Activated B cell treated with CpG ODN at 0.5 μM for 24 hours (primary cell): ENCODE results near the gene FARP1. TPM values are rescaled to one million over a fixed set of nuclear protein-coding genes. Genes with fewer than 3 reads are reported as not detected.

Experiments used
- ATAC-seq: fragments of 200-7000 bp; cut with Tn5 transposase; one replicate; pipeline ENCODE4 v1.10.0; 2021; ENCODE audit warnings: low read depth, mild to moderate bottlenecking, moderate library complexity
- CTCF ChIA-PET: fragments of 350-600 bp; sonication (Branson Sonifier 250); formaldehyde crosslinking; loops from one replicate; lab custom pipeline; 2021; ENCODE audit warnings: antibody characterized with exemption; lab: Charles Lee
- POLR2A ChIA-PET: fragments of 350-600 bp; sonication (Branson Sonifier 250); formaldehyde crosslinking; loops from one replicate; lab custom pipeline; 2021; ENCODE audit warnings: antibody characterized with exemption; lab: Charles Lee
- DNase-seq: peaks from one replicate; pipeline ENCODE4 v3.0.0; 2022
- H3K27ac Mint-ChIP-seq: one replicate; pipeline ENCODE4 v1.8.0; 2020; ENCODE audit warnings: mixed read lengths
- H3K27me3 Mint-ChIP-seq: one replicate; pipeline ENCODE4 v1.8.0; 2021; ENCODE audit warnings: mixed read lengths
- H3K36me3 Mint-ChIP-seq: one replicate; pipeline ENCODE4 v1.8.0; 2021; ENCODE audit warnings: low read depth, mixed read lengths
- H3K4me1 Mint-ChIP-seq: one replicate; pipeline ENCODE4 v1.8.0; 2021; ENCODE audit warnings: mixed read lengths
- H3K4me3 Mint-ChIP-seq: one replicate; pipeline ENCODE4 v1.8.0; 2020; ENCODE audit warnings: mild to moderate bottlenecking, mixed read lengths
- H3K9me3 Mint-ChIP-seq: one replicate; pipeline ENCODE4 v1.8.0; 2020; ENCODE audit warnings: mixed read lengths
- CTCF ChIP-seq: fragments of 200-600 bp; IDR thresholded peaks from one replicate; pipeline ENCODE4 v1.8.0; 2022; ENCODE audit warnings: antibody characterized with exemption, mild to moderate bottlenecking
- intact Hi-C: fragments of 100-400 bp; cut with micrococcal nuclease; formaldehyde crosslinking; loops from one replicate; pipeline ENCODE4 v1.15.1; 2024
- total RNA-seq: library from RNA; stranded (reverse); gene quantifications from 2 replicates; pipeline ENCODE4 v1.2.3, GENCODE V29; 2022

FARP1 gene
- total RNA-seq, 1 donor from 2014 or later: 2.1 TPM

GRCh38 chr13:98447130-98447529 lies 304.2 kb downstream of the FARP1 start:
- DNase-seq: no peak
- ChIA-PET POLR2A (interaction anchor here (3.0 kb wide), 1 partner anchor 206 kb away, joined by 10 read pairs; no protein-coding TSS in a partner anchor), CTCF (interaction anchor here (1.2 to 5.4 kb wide), 4 partner anchors 41 to 225 kb away, joined by 4 to 155 read pairs (median 28); no protein-coding TSS in a partner anchor)
- TF ChIP-seq CTCF: no peak
- ATAC-seq: no peak
- intact Hi-C loops: loop anchor here (5.0 kb wide), 1 partner anchor 40 kb away; no protein-coding TSS in a partner anchor
- no peaks in the 10 kb centered on the region for H3K9me3 Mint-ChIP-seq
- peaks cover 40% of the 10 kb centered on the region for H3K36me3 Mint-ChIP-seq
- H3K4me1 Mint-ChIP-seq: peaks cover 9% of the 10 kb centered on the region
- H3K27me3 Mint-ChIP-seq: no peaks in the 10 kb centered on the region
- no peak overlapping the region for H3K4me3 Mint-ChIP-seq
- no peak overlapping the region for H3K27ac Mint-ChIP-seq

- peaks cover 9% of the 10 kb centered on the region for H3K4me1 Mint-ChIP-seq
- CTCF ChIA-PET: interaction anchor here (1.2 to 5.4 kb wide), 3 partner anchors 52 to 224 kb away, joined by 4 to 155 read pairs (median 47); no protein-coding TSS in a partner anchor
- POLR2A ChIA-PET: no interaction called here
Observed at GRCh38 chr13:98447881-98448641, 305.2 kb downstream of the FARP1 start.

GRCh38 chr13:98448642-98448928 lies 305.7 kb downstream of the FARP1 start:
- DNase-seq: no peak
- intact Hi-C loops: loop anchor here (5.0 kb wide), 1 partner anchor 39 kb away; no protein-coding TSS in a partner anchor
- peaks cover 51% of the 10 kb centered on the region for H3K36me3 Mint-ChIP-seq
- H3K27ac Mint-ChIP-seq: peak overlapping the region; percentile 46
- CTCF ChIA-PET: interaction anchor here (4.4 to 5.4 kb wide), 2 partner anchors 204 to 224 kb away, joined by 47 to 155 read pairs; no protein-coding TSS in a partner anchor
- ATAC-seq: no peak
- no peaks in the 10 kb centered on the region for H3K9me3 Mint-ChIP-seq
- POLR2A ChIA-PET: no interaction called here
- H3K27me3 Mint-ChIP-seq: no peaks in the 10 kb centered on the region
- H3K4me3 Mint-ChIP-seq: no peak overlapping the region
- no peak for TF ChIP-seq CTCF
- peaks cover 9% of the 10 kb centered on the region for H3K4me1 Mint-ChIP-seq

More at GRCh38 chr13:98447881-98448641, 305.2 kb downstream of the FARP1 start:
- TF ChIP-seq CTCF: no peak
- H3K27me3 Mint-ChIP-seq: no peaks in the 10 kb centered on the region
- DNase-seq (no peak), ATAC-seq (no peak)
- peak overlapping the region; percentile 46 for H3K27ac Mint-ChIP-seq
- H3K36me3 Mint-ChIP-seq: peaks cover 48% of the 10 kb centered on the region
- no peak overlapping the region for H3K4me3 Mint-ChIP-seq
- intact Hi-C loops: loop anchor here (5.0 kb wide), 1 partner anchor 39 kb away; no protein-coding TSS in a partner anchor
- H3K9me3 Mint-ChIP-seq: no peaks in the 10 kb centered on the region

- no peak for TF ChIP-seq CTCF
- ATAC-seq (no peak), DNase-seq (no peak)
- no peaks in the 10 kb centered on the region for H3K27me3 Mint-ChIP-seq
- H3K9me3 Mint-ChIP-seq: no peaks in the 10 kb centered on the region
- peaks cover 57% of the 10 kb centered on the region for H3K36me3 Mint-ChIP-seq
- no peak overlapping the region for H3K27ac Mint-ChIP-seq
- no peak overlapping the region for H3K4me3 Mint-ChIP-seq
- intact Hi-C loops: loop anchor here (5.0 kb wide), 1 partner anchor 38 kb away; no protein-coding TSS in a partner anchor
- POLR2A ChIA-PET: interaction anchor here (0.6 kb wide), 1 partner anchor 178 kb away, joined by 3 read pairs; no protein-coding TSS in a partner anchor
- peaks cover 9% of the 10 kb centered on the region for H3K4me1 Mint-ChIP-seq
- CTCF ChIA-PET: interaction anchor here (0.6 to 2.8 kb wide), 3 partner anchors 128 to 224 kb away, joined by 3 to 10 read pairs (median 7); no protein-coding TSS in a partner anchor
Observed at GRCh38 chr13:98449273-98449672, 306.4 kb downstream of the FARP1 start.

GRCh38 chr13:98450026-98450425 lies 307.1 kb downstream of the FARP1 start:
- ChIA-PET CTCF (interaction anchor here (0.6 to 2.8 kb wide), 4 partner anchors 128 to 223 kb away, joined by 3 to 10 read pairs (median 6); no protein-coding TSS in a partner anchor), POLR2A (interaction anchor here (0.6 kb wide), 2 partner anchors 120 to 177 kb away, joined by 3 read pairs; no protein-coding TSS in a partner anchor)
- no peak overlapping the region for H3K4me3 Mint-ChIP-seq
- no peaks in the 10 kb centered on the region for H3K9me3 Mint-ChIP-seq
- H3K4me1 Mint-ChIP-seq: peaks cover 9% of the 10 kb centered on the region
- H3K27me3 Mint-ChIP-seq: no peaks in the 10 kb centered on the region
- intact Hi-C loops: no loop called here
- ATAC-seq (no peak), DNase-seq (no peak)
- no peak for TF ChIP-seq CTCF
- H3K27ac Mint-ChIP-seq: no peak overlapping the region
- H3K36me3 Mint-ChIP-seq: peaks cover 65% of the 10 kb centered on the region
